Stimulated activated CD8-positive, alpha-beta memory T cell treated with anti-CD3 and anti-CD28 coated beads, Interleukin-15, amount 100 ng/mL, for 1 hour (primary cell): ENCODE data around the gene TANK.
"Not testable (repeated sequence)": the region's sequence is repeated elsewhere in the genome, so short reads cannot be mapped to it uniquely, and the experiment has no call there.

Source experiments
- DNase-seq: peaks from one replicate; pipeline ENCODE4 v3.0.0-alpha.2; 2020; ENCODE audit warnings: low read depth

Gene TANK

DNA sequence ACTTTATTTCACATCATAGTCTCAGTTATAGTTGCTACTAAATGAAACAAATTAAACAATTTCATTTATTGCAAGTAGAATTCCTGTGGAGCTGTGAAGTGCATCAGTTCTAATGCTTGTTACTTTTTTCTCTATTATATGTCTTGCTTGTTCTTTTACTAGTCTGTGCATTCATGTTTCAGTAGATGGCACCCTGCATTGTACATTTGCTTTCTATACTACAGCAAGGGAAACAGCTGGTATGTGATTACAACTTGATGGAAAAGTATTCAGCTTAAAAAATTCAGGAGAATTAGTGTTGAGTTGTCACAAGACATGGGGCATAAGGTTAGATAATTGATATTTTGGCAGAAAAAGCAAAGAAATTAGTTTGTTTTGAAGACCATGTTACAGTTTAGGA is 72.3 kb downstream of the TANK start:
- DNase-seq = no peak

DNA sequence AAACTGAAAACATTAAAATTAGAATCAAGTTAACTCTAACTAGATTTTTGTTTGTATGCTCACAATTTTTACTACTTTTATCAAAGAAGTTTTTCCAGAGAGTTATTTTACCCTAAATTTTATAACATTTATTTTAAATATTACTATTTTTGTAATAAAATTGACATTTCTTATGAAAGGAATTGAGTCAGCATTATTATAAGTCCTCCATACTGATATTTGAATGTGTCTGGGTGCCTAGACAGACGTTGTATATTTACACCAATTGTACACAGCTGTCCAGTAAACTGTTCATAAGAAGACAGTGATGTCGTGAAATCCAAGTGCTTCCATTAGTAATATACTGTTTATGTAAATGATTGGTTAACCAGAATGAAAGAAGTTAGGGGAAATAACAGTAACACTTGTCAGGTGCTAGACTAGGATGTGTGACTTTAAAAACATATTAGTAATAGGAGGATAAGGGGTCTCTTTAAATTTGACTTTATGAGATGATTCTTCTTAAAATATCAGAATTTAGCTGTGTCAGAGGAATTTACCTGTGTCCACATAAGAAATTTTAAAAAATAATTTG is 73.7 kb downstream of the TANK start:
- no peak for DNase-seq

- DNase-seq = no peak
Observed at GRCh38 chr2:161234627-161235026, 74.4 kb downstream of the TANK start.

DNA sequence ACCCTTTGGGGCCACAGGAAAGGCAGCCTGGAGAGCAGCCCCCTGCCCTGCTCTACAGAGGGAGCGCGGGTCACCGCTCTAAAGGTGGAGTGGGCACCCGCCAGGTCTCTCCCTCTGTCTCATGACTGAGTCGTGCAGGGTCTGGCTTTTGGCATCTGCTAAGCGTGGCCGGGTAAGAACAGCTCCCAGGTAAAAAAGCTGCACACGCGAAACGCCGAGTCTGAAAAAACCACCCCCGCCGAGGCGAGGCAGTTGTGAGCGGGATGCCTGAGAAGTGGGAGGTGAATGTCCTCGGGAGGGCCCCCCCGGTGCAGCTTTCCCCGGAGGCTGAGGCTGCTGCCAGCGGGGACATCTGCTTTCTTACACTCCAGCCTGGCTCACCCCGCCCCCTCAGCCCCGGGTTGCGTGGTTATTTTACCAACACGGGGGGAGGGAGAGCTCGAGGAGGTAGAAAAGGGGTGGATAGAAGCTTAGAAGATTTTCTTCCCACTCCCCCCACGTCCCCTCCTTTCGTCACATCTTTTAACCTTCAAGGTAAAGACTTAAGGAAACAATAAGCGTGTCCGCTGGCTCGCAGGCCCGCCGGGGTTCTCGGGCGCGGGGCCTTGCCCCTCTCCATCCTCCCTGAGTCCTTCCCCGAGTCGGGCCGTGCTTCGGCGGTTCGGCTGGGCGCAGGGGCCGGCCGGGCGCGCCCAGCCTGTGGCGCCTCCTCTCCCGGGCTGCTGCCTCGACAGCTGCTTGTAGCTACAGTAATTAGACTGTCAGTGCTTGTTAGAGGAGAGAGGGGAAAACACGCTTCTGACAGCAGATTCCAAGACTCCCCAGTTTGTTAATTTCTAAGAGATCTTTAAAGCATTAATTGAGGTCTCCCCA is 77.4 kb downstream of the TANK start:
- DNase-seq = no peak

DNA sequence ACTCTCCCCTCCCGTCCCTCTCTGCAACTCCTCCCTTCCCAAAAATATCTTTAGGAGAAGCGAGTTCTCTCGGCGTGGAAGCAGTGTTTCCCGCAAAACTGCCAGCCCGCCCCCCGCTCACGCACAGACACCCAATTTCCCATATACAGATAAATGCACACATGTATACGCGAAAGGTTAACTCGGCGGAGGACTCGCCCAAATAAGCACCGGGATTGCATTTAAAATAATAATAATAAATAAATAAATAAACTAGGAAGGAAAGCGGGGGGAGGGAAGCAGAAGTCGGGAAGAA is 78.0 kb downstream of the TANK start:
- no peak for DNase-seq

- DNase-seq = no peak
Observed at GRCh38 chr2:161238560-161239325, 78.5 kb downstream of the TANK start.

- DNase-seq = no peak
Observed at GRCh38 chr2:161239326-161240109, 79.3 kb downstream of the TANK start.

DNA sequence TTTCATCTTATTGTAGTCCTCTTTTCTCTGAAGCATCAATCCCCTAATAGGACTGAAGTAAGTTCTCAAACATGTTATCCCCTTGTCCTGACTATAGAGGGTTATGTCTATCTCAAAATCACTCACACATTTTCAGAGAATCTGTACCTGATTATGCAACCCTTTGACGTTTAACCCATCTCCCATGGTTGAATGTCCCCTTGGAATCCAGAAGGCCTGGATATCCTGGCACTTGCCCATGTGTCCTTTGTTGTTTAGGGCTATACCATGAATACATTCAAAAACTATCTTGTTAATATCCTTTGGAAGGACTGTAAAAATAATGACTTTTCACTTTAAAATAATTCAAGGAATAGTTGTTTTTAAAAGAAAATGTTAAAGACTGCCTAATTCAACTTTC is 81.7 kb downstream of the TANK start:
- no peak for DNase-seq

DNA sequence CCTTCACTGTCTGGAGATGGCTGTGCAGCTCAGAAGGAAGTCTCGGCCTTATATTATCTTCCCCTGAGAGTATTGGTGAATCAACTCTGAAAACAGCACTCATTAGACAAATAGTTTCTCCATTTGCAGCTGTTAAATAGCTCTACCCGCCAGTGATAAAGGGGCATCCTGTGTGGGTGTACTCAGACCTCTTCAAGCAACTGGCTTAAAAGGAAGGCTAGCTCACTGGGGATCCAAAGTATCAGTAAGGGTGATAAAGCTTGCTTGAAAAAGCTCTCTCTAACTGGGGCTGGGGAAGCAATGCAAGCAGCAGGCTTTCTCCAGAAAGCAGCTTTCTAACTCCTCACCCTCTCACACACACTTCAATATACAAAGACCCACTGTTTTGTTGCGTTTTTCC is 83.1 kb downstream of the TANK start:
- no peak for DNase-seq

GRCh38 chr2:161243905-161244304 is 83.7 kb downstream of the TANK start:
- no peak for DNase-seq

- not testable (repeated sequence) for DNase-seq
Observed at GRCh38 chr2:161244387-161245260, 84.4 kb downstream of the TANK start.

DNA sequence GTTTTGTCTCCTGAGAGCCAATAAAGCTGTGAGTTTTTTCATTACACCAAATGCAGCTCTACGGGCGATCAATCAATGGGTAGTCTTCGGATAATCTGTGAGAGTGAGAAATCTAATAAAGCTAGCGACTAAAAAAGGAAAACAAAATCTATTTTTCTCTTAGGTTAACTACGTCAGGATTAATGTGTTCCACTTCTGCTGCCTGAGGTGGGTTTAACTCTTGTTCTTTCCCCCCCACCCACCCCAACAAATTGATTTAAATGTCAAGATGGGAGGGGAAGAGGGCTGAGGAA is 85.0 kb downstream of the TANK start:
- DNase-seq = no peak

DNA sequence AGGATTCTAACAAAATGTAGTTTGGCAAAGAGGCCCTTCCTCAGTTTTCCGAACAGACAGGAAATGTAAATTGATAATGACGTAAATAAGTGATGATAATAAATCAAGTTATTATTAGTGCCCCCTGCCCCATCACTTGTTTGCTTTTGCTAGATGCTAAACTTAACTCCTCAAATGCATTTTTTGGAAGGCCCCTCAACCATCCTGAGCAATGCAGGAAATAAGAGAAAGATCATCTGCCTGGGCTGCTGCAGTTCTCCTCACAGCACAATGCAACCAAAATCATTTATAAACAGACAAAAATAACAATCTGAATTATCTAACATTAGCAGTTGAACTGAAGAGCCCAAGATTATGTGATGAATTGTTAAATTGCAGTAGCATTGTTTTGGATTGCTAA is 85.4 kb downstream of the TANK start:
- DNase-seq = no peak

DNA sequence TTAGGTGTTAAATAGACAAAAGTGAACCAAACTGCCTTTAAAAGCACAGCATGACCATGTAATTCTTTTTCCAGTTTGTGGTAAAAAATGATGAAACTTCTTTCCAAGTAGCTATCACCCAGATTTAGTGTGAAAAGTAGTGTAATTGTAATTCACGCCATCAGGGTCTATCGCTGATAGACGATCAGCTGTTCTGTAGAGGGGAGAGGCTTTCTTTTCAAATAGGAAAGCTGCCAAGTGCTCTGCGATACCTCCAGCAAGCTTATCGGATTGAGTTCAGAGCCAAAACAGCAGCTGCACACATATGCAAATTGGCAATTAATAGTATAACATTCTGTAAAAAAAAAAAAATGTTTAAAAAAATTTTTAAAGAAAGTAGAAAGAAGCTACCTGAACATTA is 86.1 kb downstream of the TANK start:
- DNase-seq = no peak

- DNase-seq = no peak
Observed at GRCh38 chr2:161250864-161251436, 90.7 kb downstream of the TANK start.

DNA sequence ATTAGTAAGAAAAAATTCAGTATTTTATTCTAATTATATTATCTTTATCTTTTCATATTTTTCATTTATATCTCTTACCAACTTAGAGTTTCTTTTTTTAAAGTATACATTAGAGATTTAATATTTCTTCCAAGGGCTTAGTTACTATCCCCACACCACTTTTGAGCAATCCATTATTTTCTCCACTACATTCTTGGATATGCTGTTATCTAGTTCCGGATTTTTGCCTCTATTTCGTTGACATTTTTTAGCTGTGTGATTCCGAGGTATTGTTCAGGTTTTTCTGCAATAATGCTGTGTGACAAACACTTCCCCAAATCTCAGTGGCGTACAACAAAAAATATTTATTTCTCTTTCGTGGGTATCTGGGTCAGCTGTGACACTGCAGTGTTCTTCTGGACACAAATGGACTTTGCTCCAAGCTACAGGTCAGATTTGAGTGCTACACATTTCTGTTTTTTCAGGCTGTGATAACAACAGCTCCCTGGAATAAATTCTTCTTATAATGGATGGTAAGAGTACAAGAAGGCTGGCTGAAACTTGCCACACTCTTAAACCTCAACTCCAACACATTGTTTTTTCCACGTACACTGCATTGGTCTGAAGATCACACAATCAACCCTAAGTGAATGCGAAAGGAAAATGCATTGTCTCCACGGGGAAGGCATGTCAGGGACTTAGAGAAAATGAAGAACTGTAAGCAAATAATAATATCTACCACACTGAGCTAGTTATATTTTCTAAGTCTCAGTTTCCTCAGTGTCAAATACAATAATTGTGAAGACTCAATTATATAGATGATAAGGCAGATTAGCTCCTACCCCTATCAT is 97.1 kb downstream of the TANK start:
- no peak for DNase-seq

GRCh38 chr2:161265874-161266273 is 105.6 kb downstream of the TANK start:
- no peak for DNase-seq

GRCh38 chr2:161269111-161269510 is 108.9 kb downstream of the TANK start:
- no peak for DNase-seq

- no peak for DNase-seq
Observed at GRCh38 chr2:161273038-161273760, 113.0 kb downstream of the TANK start.
